IPS-20b (cell line): ENCODE results near the gene OTOGL.
"Not testable (repeated sequence)": the region's sequence is repeated elsewhere in the genome, so short reads cannot be mapped to it uniquely, and the experiment has no call there.

ENCODE experiments used
- H3K27ac ChIP-seq: one replicate; pipeline ENCODE4 v1.5.1; 2013; ENCODE audit warnings: low read length
- H3K27me3 ChIP-seq: 2 replicates; pipeline ENCODE4 v1.6.1; 2013; ENCODE audit warnings: mild to moderate bottlenecking, low read length, inconsistent platforms; ENCODE audit not compliant: insufficient read depth
- H3K36me3 ChIP-seq: 2 replicates; pipeline ENCODE4 v1.6.1; 2013; ENCODE audit warnings: low read depth, mild to moderate bottlenecking, inconsistent platforms, low read length, moderate library complexity; ENCODE audit not compliant: insufficient read depth
- H3K4me1 ChIP-seq: 2 replicates; pipeline ENCODE4 v1.6.1; 2013; ENCODE audit warnings: mild to moderate bottlenecking, control low read depth, inconsistent platforms, low read length, moderate library complexity; ENCODE audit not compliant: insufficient read depth
- H3K4me3 ChIP-seq: 2 replicates; pipeline ENCODE4 v1.5.1; 2013; ENCODE audit warnings: mild to moderate bottlenecking, low read length, inconsistent platforms
- H3K9ac ChIP-seq: 2 replicates; pipeline ENCODE4 v1.6.1; 2013; ENCODE audit warnings: low read depth, mild to moderate bottlenecking, inconsistent platforms, low read length, moderate library complexity
- H3K9me3 ChIP-seq: 2 replicates; pipeline ENCODE4 v1.6.1; 2013; ENCODE audit warnings: mild to moderate bottlenecking, low read depth, low read length, inconsistent platforms; ENCODE audit not compliant: insufficient read depth

OTOGL gene

GRCh38 chr12:80083892-80084614 is 15.3 kb upstream of the OTOGL start:
- H3K27me3 ChIP-seq, H3K9ac ChIP-seq, H3K9me3 ChIP-seq, H3K4me1 ChIP-seq, H3K4me3 ChIP-seq, H3K27ac ChIP-seq, H3K36me3 ChIP-seq: not testable (repeated sequence)

- H3K36me3 ChIP-seq: no peaks in the 10 kb centered on the region
- H3K27ac ChIP-seq: no peak overlapping the region
- no peak overlapping the region for H3K9ac ChIP-seq
- peaks cover 2% of the 10 kb centered on the region; the same call in 1 of the 2 replicates for H3K9me3 ChIP-seq
- no peak overlapping the region for H3K4me3 ChIP-seq
- 0 out of 2 replicates have a peak, but pooled peaks cover 3% of the 10 kb centered on the region for H3K4me1 ChIP-seq
- H3K27me3 ChIP-seq: no peaks in the 10 kb centered on the region
These were observed 13.3 kb upstream of the OTOGL start for GRCh38 chr12:80086025-80086424.

- Histone ChIP-seq H3K4me1 (0 out of 2 replicates have a peak, but pooled peaks cover 3% of the 10 kb centered on the region), H3K27me3 (no peaks in the 10 kb centered on the region), H3K4me3 (no peak overlapping the region), H3K27ac (no peak overlapping the region), H3K9me3 (no peaks in the 10 kb centered on the region), H3K9ac (no peak overlapping the region), H3K36me3 (no peaks in the 10 kb centered on the region)
These were observed 11.7 kb upstream of the OTOGL start for GRCh38 chr12:80087486-80088213.

- Histone ChIP-seq H3K9ac (no peak overlapping the region), H3K4me3 (no peak overlapping the region), H3K4me1 (no peaks in the 10 kb centered on the region), H3K27me3 (no peaks in the 10 kb centered on the region), H3K27ac (no peak overlapping the region), H3K9me3 (no peaks in the 10 kb centered on the region), H3K36me3 (no peaks in the 10 kb centered on the region)
These were observed 1.3 kb downstream of the OTOGL start for GRCh38 chr12:80100591-80100990.

- H3K4me3 ChIP-seq: no peak overlapping the region
- no peaks in the 10 kb centered on the region for H3K9me3 ChIP-seq
- no peaks in the 10 kb centered on the region for H3K36me3 ChIP-seq
- H3K4me1 ChIP-seq: no peaks in the 10 kb centered on the region
- H3K27ac ChIP-seq: no peak overlapping the region
- H3K9ac ChIP-seq: no peak overlapping the region
- no peaks in the 10 kb centered on the region for H3K27me3 ChIP-seq
These were observed 1.8 kb downstream of the OTOGL start for GRCh38 chr12:80101126-80101525.

GRCh38 chr12:80107221-80107620 is 7.9 kb downstream of the OTOGL start:
- Histone ChIP-seq H3K27ac (no peak overlapping the region), H3K27me3 (no peaks in the 10 kb centered on the region), H3K9ac (no peak overlapping the region), H3K4me3 (no peak overlapping the region), H3K9me3 (no peaks in the 10 kb centered on the region), H3K36me3 (no peaks in the 10 kb centered on the region), H3K4me1 (no peaks in the 10 kb centered on the region)

GRCh38 chr12:80116735-80117134 is 17.4 kb downstream of the OTOGL start:
- no peak overlapping the region for H3K9ac ChIP-seq
- no peaks in the 10 kb centered on the region for H3K9me3 ChIP-seq
- no peaks in the 10 kb centered on the region for H3K27me3 ChIP-seq
- H3K36me3 ChIP-seq: no peaks in the 10 kb centered on the region
- H3K27ac ChIP-seq: no peak overlapping the region
- no peaks in the 10 kb centered on the region; the same call in 1 of the 2 replicates for H3K4me1 ChIP-seq
- no peak overlapping the region for H3K4me3 ChIP-seq

- no peaks in the 10 kb centered on the region for H3K36me3 ChIP-seq
- H3K4me1 ChIP-seq: no peaks in the 10 kb centered on the region; the same call in 1 of the 2 replicates
- no peak overlapping the region for H3K4me3 ChIP-seq
- H3K27me3 ChIP-seq: no peaks in the 10 kb centered on the region
- no peaks in the 10 kb centered on the region for H3K9me3 ChIP-seq
- no peak overlapping the region for H3K9ac ChIP-seq
- no peak overlapping the region for H3K27ac ChIP-seq
These were observed 19.4 kb downstream of the OTOGL start for GRCh38 chr12:80118565-80119324.

- no peaks in the 10 kb centered on the region for H3K9me3 ChIP-seq
- no peaks in the 10 kb centered on the region for H3K27me3 ChIP-seq
- H3K27ac ChIP-seq: no peak overlapping the region
- H3K4me1 ChIP-seq: no peaks in the 10 kb centered on the region; the same call in 1 of the 2 replicates
- H3K4me3 ChIP-seq: no peak overlapping the region
- no peak overlapping the region for H3K9ac ChIP-seq
- no peaks in the 10 kb centered on the region for H3K36me3 ChIP-seq
These were observed 21.7 kb downstream of the OTOGL start for GRCh38 chr12:80120994-80121393.

GRCh38 chr12:80121661-80122060 is 22.3 kb downstream of the OTOGL start:
- H3K4me1 ChIP-seq: no peaks in the 10 kb centered on the region; the same call in 1 of the 2 replicates
- H3K27me3 ChIP-seq: no peaks in the 10 kb centered on the region
- H3K4me3 ChIP-seq: no peak overlapping the region
- H3K36me3 ChIP-seq: no peaks in the 10 kb centered on the region
- no peak overlapping the region for H3K27ac ChIP-seq
- no peaks in the 10 kb centered on the region for H3K9me3 ChIP-seq
- H3K9ac ChIP-seq: no peak overlapping the region

GRCh38 chr12:80129895-80130530 is 30.7 kb downstream of the OTOGL start:
- 0 out of 2 replicates have a peak, but pooled peaks cover 10% of the 10 kb centered on the region for H3K9me3 ChIP-seq
- no peaks in the 10 kb centered on the region for H3K4me1 ChIP-seq
- H3K27me3 ChIP-seq: no peaks in the 10 kb centered on the region
- H3K27ac ChIP-seq: no peak overlapping the region
- no peak overlapping the region for H3K9ac ChIP-seq
- no peak overlapping the region for H3K4me3 ChIP-seq
- H3K36me3 ChIP-seq: no peaks in the 10 kb centered on the region
